Endothelial cell of umbilical vein (primary cell): ENCODE data around the gene SDSL. TPM values are rescaled to one million over a fixed set of nuclear protein-coding genes. Genes with fewer than 3 reads are reported as not detected.

Experiments
- BruUV-seq: library from RNA; stranded (reverse); fragments of 400-500 nt; replicated peaks from 2 replicates; lab custom pipeline; 2021; lab: Mats Ljungman, UMichigan
- CTCF ChIA-PET: fragments of 300-600, 350-600 bp; sonication (Branson Sonifier 250); formaldehyde crosslinking; loops from one replicate; lab custom pipeline; 2021; ENCODE audit warnings: antibody characterized with exemption, inconsistent platforms; lab: Charles Lee
- POLR2A ChIA-PET: fragments of 300-600, 350-600 bp; sonication (Branson Sonifier 250); formaldehyde crosslinking; loops from one replicate; lab custom pipeline; 2021; ENCODE audit warnings: antibody characterized with exemption, inconsistent platforms; lab: Charles Lee
- DNase-seq: peaks from one replicate; pipeline ENCODE4 v3.0.0-alpha.2; 2011; ENCODE audit warnings: low read depth, low spot score
- FAIRE-seq: peaks from 2 replicates; lab custom pipeline; 2011; peaks lifted over from hg19 to GRCh38; lab: Jason Lieb, UNC
- H2AFZ ChIP-seq: 2 replicates; pipeline ENCODE4 v1.6.0; 2012; ENCODE audit warnings: low read depth, low read length, control low read depth, inconsistent platforms
- H3K27ac ChIP-seq: 2 replicates; pipeline ENCODE4 v1.5.1; 2011; ENCODE audit warnings: low read depth, mild to moderate bottlenecking, control low read depth, low read length, moderate library complexity; ENCODE audit not compliant: insufficient read depth
- H3K27me3 ChIP-seq, 2 experiments: 2 replicates each; pipeline versions ENCODE4 v1.6.0 to v1.6.1; 2011; ENCODE audit warnings: low read length in 2 of 2, mixed read lengths in 1 of 2; ENCODE audit not compliant: control insufficient read depth in 2 of 2, insufficient read depth in 2 of 2
- H3K36me3 ChIP-seq, 2 experiments: 2 replicates in 1 of 2; 3 replicates in 1 of 2; pipeline ENCODE4 v1.5.1; 2011; ENCODE audit warnings: low read length in 2 of 2, mild to moderate bottlenecking in 1 of 2, moderate library complexity in 1 of 2; ENCODE audit not compliant: control insufficient read depth in 2 of 2, insufficient read depth in 2 of 2; ENCODE audit errors: extremely low read depth in 1 of 2
- H3K4me1 ChIP-seq: 3 replicates; pipeline ENCODE4 v1.5.1; 2011; ENCODE audit warnings: mild to moderate bottlenecking, low read length; ENCODE audit not compliant: control insufficient read depth, insufficient read depth; ENCODE audit errors: extremely low read depth
- H3K4me2 ChIP-seq: 2 replicates; pipeline ENCODE4 v1.6.1; 2011; ENCODE audit warnings: low read length, control low read depth, mixed read lengths; ENCODE audit not compliant: insufficient read depth
- H3K4me3 ChIP-seq, 3 experiments: fragments of 200-600 bp in 1 of 3; sonication (generic), shearing (Covaris generic) in 1 of 3; replicated peaks in 1 of 3; 2 replicates each; pipeline ENCODE4 v1.5.1; 2011 to 2016; ENCODE audit warnings: control low read depth in 3 of 3, low read length in 3 of 3, mild to moderate bottlenecking in 2 of 3, inconsistent platforms in 1 of 3, low read depth in 1 of 3, moderate library complexity in 1 of 3; ENCODE audit not compliant: insufficient read depth in 1 of 3
- H3K79me2 ChIP-seq: 2 replicates; pipeline ENCODE4 v1.6.0; 2012; ENCODE audit warnings: low read length, inconsistent platforms; ENCODE audit not compliant: control insufficient read depth, insufficient read depth
- H3K9ac ChIP-seq: replicated peaks from 2 replicates; pipeline ENCODE3; 2011; ENCODE audit warnings: low read length, control low read depth; ENCODE audit not compliant: insufficient read depth; ENCODE audit errors: extremely low read depth
- H3K9me1 ChIP-seq: replicated peaks from 3 replicates; pipeline ENCODE4 v1.6.0; 2011; ENCODE audit warnings: mild to moderate bottlenecking, low read length; ENCODE audit not compliant: control insufficient read depth, insufficient read depth; ENCODE audit errors: extremely low read depth
- H3K9me3 ChIP-seq: replicated peaks from 2 replicates; pipeline ENCODE4 v1.5.1; 2012; ENCODE audit warnings: low read length, inconsistent platforms; ENCODE audit not compliant: control insufficient read depth, insufficient read depth
- H4K20me1 ChIP-seq: replicated peaks from 2 replicates; pipeline ENCODE3; 2011; ENCODE audit warnings: mild to moderate bottlenecking, low read length; ENCODE audit not compliant: control insufficient read depth, insufficient read depth; ENCODE audit errors: extremely low read depth
- CTCF ChIP-seq, 2 donors: IDR thresholded peaks; 1 replicate in 1 of 2; 2 replicates in 1 of 2; pipeline ENCODE4 v1.5.1; 2011; ENCODE audit warnings: low read length in 2 of 2, mild to moderate bottlenecking in 2 of 2, moderate library complexity in 2 of 2, control low read depth in 1 of 2, inconsistent platforms in 1 of 2, low read depth in 1 of 2; ENCODE audit not compliant: insufficient read depth in 1 of 2; ENCODE audit errors: extremely low read depth in 1 of 2
- EZH2 ChIP-seq: IDR thresholded peaks from 2 replicates; pipeline ENCODE4 v1.6.1; 2012; ENCODE audit warnings: borderline replicate concordance, low read depth, mild to moderate bottlenecking, moderate library complexity, low read length, inconsistent platforms; ENCODE audit not compliant: severe bottlenecking
- FOS ChIP-seq: IDR thresholded peaks from 2 replicates; pipeline ENCODE4 v1.6.1; 2011; ENCODE audit warnings: mild to moderate bottlenecking, low read length, moderate library complexity, borderline replicate concordance; ENCODE audit not compliant: insufficient read depth
- GATA2 ChIP-seq: IDR thresholded peaks from 2 replicates; pipeline ENCODE4 v1.7.0; 2011; ENCODE audit warnings: low read depth, mild to moderate bottlenecking, moderate library complexity, mixed read lengths, low read length; ENCODE audit not compliant: insufficient read length, insufficient read depth
- JUN ChIP-seq: IDR thresholded peaks from 2 replicates; pipeline ENCODE4 v1.6.1; 2011; ENCODE audit warnings: borderline replicate concordance, low read depth; ENCODE audit not compliant: insufficient read length, insufficient read depth
- MAX ChIP-seq: IDR thresholded peaks from 2 replicates; pipeline ENCODE4 v1.6.1; 2011; ENCODE audit not compliant: insufficient read depth, insufficient read length
- MYC ChIP-seq: IDR thresholded peaks from one replicate; pipeline ENCODE4 v1.6.1; 2011; ENCODE audit warnings: mild to moderate bottlenecking, low read depth, low read length
- POLR2A ChIP-seq: IDR thresholded peaks from 2 replicates; pipeline ENCODE4 v1.6.1; 2012; ENCODE audit warnings: low read depth, mild to moderate bottlenecking, control low read depth, low read length
- POLR2AphosphoS5 ChIP-seq: IDR thresholded peaks from 2 replicates; pipeline ENCODE4 v1.6.1; 2012; ENCODE audit warnings: low read depth, mild to moderate bottlenecking, control low read depth, low read length, moderate library complexity; ENCODE audit not compliant: insufficient read depth
- dilution Hi-C: fragments of 300-500 bp; cut with MboI; formaldehyde crosslinking; loops from one replicate; pipeline ENCODE4 v1.15.0; 2019; ENCODE audit warnings: low sequenced_read_pairs; ENCODE audit not compliant: extremely low pct_ligation_motif_present
- intact Hi-C: fragments of 100-400 bp; cut with micrococcal nuclease; formaldehyde crosslinking; loops from one replicate; pipeline ENCODE4 v1.10.0; 2022
- polyA plus RNA-seq, 4 experiments: library from polyadenylated mRNA; depleted of rRNA in 3 of 4; stranded (reverse) in 3 of 4; unstranded in 1 of 4; fragments of >200 nt; gene quantifications; 2 replicates each; pipeline versions ENCODE4 v1.2.1 to v1.2.3, GENCODE V29; 2011 to 2012; ENCODE audit warnings: missing spikeins in 1 of 4
- total RNA-seq: library from RNA; stranded (reverse); gene quantifications from 2 replicates; pipeline ENCODE4 v1.2.3, GENCODE V29; 2021

The SDSL gene
- total and polyA plus RNA-seq, 2 donors (not counting 3 experiments of a cell fraction or from before 2014, with no cell fraction given), result 5.7 to 16.9 TPM

DNA sequence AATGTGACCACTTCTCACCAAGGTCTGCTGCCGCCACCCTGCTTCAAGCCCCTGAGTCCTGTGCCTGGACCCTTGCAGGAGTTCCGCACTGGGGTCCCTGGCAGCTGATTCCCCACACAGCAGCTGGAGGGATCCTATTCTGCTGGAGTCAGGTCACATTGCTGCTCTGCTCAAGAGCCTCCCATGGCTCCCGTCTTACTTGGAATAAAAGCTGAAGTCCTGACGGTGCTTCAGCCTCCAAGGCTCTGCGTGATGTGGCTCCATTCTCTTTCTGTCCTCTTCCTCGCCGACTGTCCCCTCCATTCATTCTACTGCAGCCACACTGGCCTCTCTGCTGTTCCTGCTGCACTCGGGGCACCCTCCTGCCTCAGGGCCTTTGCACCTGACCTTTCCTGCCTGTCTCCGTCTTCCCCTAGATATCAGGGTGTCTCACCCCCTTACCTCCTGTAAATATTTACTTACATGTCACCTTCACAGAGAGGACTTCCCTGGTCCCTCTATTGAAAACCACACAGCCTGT lies 7.6 kb upstream of the SDSL start:
- BruUV-seq, result no TSS peak
- dilution Hi-C loops (no loop called here), intact Hi-C loops (no loop called here)
- no peaks in the 10 kb centered on the region for H3K9me1 ChIP-seq
- no peak overlapping the region for H3K4me3 ChIP-seq
- no peaks in the 10 kb centered on the region for H3K9me3 ChIP-seq
- no peak overlapping the region for H3K4me2 ChIP-seq
- no peak overlapping the region for H3K27ac ChIP-seq
- no peak overlapping the region for H2AFZ ChIP-seq
- POLR2A ChIA-PET, result interaction anchor here (1.0 kb wide), 1 partner anchor 280 kb away, joined by 6 read pairs; no protein-coding TSS in a partner anchor
- no peaks in the 10 kb centered on the region for H3K27me3 ChIP-seq
- no peak for TF ChIP-seq FOS
- no peaks in the 10 kb centered on the region for H3K4me1 ChIP-seq
- H3K36me3 ChIP-seq, result no peaks in the 10 kb centered on the region
- H3K9ac ChIP-seq, result no peak overlapping the region
- FAIRE-seq, result no peak
- no peaks in the 10 kb centered on the region for H3K79me2 ChIP-seq
- no peak for DNase-seq
- no peaks in the 10 kb centered on the region for H4K20me1 ChIP-seq
- CTCF ChIA-PET, result interaction anchor here (1.4 to 2.0 kb wide), 2 partner anchors 11 kb away, joined by 5 to 14 read pairs; no protein-coding TSS in a partner anchor

- ChIA-PET POLR2A (no interaction called here), CTCF (interaction anchor here (1.4 kb wide), 1 partner anchor 9 kb away, joined by 11 read pairs; no protein-coding TSS in a partner anchor)
- FAIRE-seq (no peak), DNase-seq (no peak)
- H3K4me1 ChIP-seq, result no peaks in the 10 kb centered on the region
- H3K4me2 ChIP-seq, result no peak overlapping the region
- no TSS peak for BruUV-seq
- H3K9ac ChIP-seq, result no peak overlapping the region
- H3K4me3 ChIP-seq, result no peak overlapping the region
- H3K36me3 ChIP-seq, result no peaks in the 10 kb centered on the region
- dilution Hi-C loops, result no loop called here
- H3K9me1 ChIP-seq, result no peaks in the 10 kb centered on the region
- H3K27ac ChIP-seq, result no peak overlapping the region
- no peak overlapping the region for H2AFZ ChIP-seq
- no peaks in the 10 kb centered on the region for H3K9me3 ChIP-seq
- no peaks in the 10 kb centered on the region for H4K20me1 ChIP-seq
- H3K27me3 ChIP-seq, result no peaks in the 10 kb centered on the region
- no peaks in the 10 kb centered on the region for H3K79me2 ChIP-seq
- no peak for TF ChIP-seq MAX
- TF ChIP-seq CTCF (IDR thresholded peaks at IDR 0.05; ENCODE audit: extremely low read depth in 1 of 2, insufficient read depth in 1 of 2, low read depth in 1 of 2, low read length in 2 of 2), result no peak
- TF ChIP-seq JUN, result no peak
- TF ChIP-seq GATA2, result no peak
- TF ChIP-seq POLR2AphosphoS5, result no peak
- no peak for TF ChIP-seq FOS
- no peak for TF ChIP-seq MYC
- no peak for TF ChIP-seq EZH2
- TF ChIP-seq POLR2A, result no peak
- intact Hi-C loops, result no loop called here
Measured at GRCh38 chr12:113416091-113416754, 6.0 kb upstream of the SDSL start.
